ENCODE data around the gene TRIM71. TPM values are rescaled to one million over a fixed set of nuclear protein-coding genes. Genes with fewer than 3 reads are reported as not detected.
"Not testable (repeated sequence)": the region's sequence is repeated elsewhere in the genome, so short reads cannot be mapped to it uniquely, and the experiment has no call there.

TRIM71 gene
- total RNA-seq, 1 donor from 2014 or later, result 106 TPM

DNA sequence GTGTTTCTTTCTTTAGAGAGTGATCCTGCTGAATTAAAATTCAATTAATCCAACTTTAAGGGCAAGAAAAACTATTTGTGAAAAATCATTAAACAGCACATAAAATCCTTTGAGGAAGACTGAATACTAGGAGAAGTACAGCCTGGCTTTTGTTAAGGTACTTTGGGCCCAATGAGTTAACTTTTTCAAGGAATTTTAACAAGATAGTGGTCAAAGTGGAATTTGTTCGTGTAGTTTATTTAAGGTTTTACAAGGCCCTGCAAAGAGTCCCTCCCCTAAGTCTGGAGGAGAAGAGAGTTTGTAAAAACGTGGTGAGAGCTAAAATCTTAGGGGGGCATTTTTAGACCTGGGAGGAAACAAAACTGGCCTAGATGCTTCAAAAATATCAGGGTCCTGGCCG, 26.0 kb upstream of the TRIM71 start:
- H3K4me1 ChIP-seq, result peaks cover 5% of the 10 kb centered on the region
- Mint-ChIP-seq H3K27ac (peak overlapping the region; percentile 27), H3K27me3 (ENCODE audit: insufficient read depth, low read depth) (peaks cover 5% of the 10 kb centered on the region), H3K36me3 (no peaks in the 10 kb centered on the region), H3K4me3 (no peak overlapping the region), H3K9me3 (peaks cover 4% of the 10 kb centered on the region), H3K4me1 (peaks cover 17% of the 10 kb centered on the region)
- no peaks in the 10 kb centered on the region for H3K27me3 ChIP-seq
- no peaks in the 10 kb centered on the region for H3K79me2 ChIP-seq (ENCODE audit: low read depth)
- peak overlapping the region; percentile 27 for H3K27ac ChIP-seq
- no peak overlapping the region for H3K4me2 ChIP-seq
- no peak overlapping the region for H3K4me3 ChIP-seq
- H3F3A ChIP-seq (ENCODE audit: low read depth), result peaks cover 11% of the 10 kb centered on the region
- H3K36me3 ChIP-seq, result no peaks in the 10 kb centered on the region
- H3K9me3 ChIP-seq (ENCODE audit: low read depth), result no peaks in the 10 kb centered on the region
- H3K9ac ChIP-seq, result no peak overlapping the region
- peak overlapping the region; percentile 5 for H2AFZ ChIP-seq (replicated peaks)
- H4K20me1 ChIP-seq (ENCODE audit: low read depth), result no peaks in the 10 kb centered on the region
- TF ChIP-seq, protein P1, sequence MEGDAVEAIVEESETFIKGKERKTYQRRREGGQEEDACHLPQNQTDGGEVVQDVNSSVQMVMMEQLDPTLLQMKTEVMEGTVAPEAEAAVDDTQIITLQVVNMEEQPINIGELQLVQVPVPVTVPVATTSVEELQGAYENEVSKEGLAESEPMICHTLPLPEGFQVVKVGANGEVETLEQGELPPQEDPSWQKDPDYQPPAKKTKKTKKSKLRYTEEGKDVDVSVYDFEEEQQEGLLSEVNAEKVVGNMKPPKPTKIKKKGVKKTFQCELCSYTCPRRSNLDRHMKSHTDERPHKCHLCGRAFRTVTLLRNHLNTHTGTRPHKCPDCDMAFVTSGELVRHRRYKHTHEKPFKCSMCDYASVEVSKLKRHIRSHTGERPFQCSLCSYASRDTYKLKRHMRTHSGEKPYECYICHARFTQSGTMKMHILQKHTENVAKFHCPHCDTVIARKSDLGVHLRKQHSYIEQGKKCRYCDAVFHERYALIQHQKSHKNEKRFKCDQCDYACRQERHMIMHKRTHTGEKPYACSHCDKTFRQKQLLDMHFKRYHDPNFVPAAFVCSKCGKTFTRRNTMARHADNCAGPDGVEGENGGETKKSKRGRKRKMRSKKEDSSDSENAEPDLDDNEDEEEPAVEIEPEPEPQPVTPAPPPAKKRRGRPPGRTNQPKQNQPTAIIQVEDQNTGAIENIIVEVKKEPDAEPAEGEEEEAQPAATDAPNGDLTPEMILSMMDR (IDR thresholded peaks at IDR 0.05), result no peak
- TF ChIP-seq EZH2phosphoT487 (IDR thresholded peaks at IDR 0.05) (no peak), EZH2 (IDR thresholded peaks at IDR 0.05) (no peak)
- DNase-seq (ENCODE audit: low spot score), result no peak

DNA sequence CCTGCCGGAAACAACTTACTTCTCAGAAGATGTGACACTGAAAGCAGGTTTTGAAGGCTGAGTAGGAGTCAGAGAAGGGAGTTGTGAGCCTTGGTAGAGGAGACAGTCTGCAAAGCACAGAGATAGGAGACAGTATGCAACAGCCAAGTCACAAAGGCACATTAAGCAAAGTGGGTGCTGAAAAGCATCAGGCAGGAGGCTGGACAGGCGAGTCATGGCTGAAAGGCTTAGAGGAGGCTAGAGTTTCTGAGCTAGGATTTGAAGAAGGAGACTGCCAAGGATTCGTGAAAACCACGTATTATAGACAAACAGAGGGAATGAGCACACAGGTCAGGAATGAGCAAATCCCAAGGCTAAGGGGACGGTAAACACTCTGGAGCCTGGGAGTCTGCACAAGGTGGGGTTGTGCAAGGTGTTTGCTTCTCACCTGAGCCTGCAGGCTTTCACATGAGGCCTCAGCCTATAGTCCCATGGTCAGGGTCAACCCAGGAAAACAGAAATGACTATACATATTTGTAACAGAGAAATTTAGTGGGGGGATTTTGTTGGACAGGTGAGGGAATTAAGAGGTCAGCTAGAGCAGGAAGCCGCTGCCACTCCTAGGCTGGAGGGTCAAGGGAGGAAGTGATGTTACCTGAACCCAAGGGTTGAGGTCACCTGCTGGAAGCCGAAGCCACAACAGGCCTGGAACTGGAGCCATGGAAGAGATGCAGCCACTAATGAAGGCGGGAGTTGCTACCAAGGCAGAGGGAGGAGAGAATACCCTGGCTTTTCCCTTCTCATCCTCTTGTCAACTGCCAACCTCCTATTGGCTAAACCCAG, 23.1 kb upstream of the TRIM71 start:
- TF ChIP-seq EZH2phosphoT487 (IDR thresholded peaks at IDR 0.05) (no peak), EZH2 (IDR thresholded peaks at IDR 0.05) (no peak)
- TF ChIP-seq, protein P1 (IDR thresholded peaks at IDR 0.05), result no peak
- Histone ChIP-seq H3K27me3 (no peaks in the 10 kb centered on the region), H3K36me3 (no peaks in the 10 kb centered on the region), H3K4me1 (peaks cover 5% of the 10 kb centered on the region), H3K27ac (no peak overlapping the region), H3K9ac (no peak overlapping the region), H3K4me2 (no peak overlapping the region), H4K20me1 (ENCODE audit: low read depth) (no peaks in the 10 kb centered on the region), H3K4me3 (no peak overlapping the region), H3F3A (ENCODE audit: low read depth) (peaks cover 8% of the 10 kb centered on the region), H2AFZ (replicated peaks) (no peak overlapping the region), H3K79me2 (ENCODE audit: low read depth) (no peaks in the 10 kb centered on the region), H3K9me3 (ENCODE audit: low read depth) (no peaks in the 10 kb centered on the region)
- Mint-ChIP-seq H3K4me3 (no peak overlapping the region), H3K27me3 (ENCODE audit: insufficient read depth, low read depth) (peaks cover 5% of the 10 kb centered on the region), H3K27ac (no peak overlapping the region), H3K36me3 (peaks cover 2% of the 10 kb centered on the region), H3K4me1 (peaks cover 14% of the 10 kb centered on the region), H3K9me3 (peaks cover 6% of the 10 kb centered on the region)
- DNase-seq (ENCODE audit: low spot score), result no peak

DNA sequence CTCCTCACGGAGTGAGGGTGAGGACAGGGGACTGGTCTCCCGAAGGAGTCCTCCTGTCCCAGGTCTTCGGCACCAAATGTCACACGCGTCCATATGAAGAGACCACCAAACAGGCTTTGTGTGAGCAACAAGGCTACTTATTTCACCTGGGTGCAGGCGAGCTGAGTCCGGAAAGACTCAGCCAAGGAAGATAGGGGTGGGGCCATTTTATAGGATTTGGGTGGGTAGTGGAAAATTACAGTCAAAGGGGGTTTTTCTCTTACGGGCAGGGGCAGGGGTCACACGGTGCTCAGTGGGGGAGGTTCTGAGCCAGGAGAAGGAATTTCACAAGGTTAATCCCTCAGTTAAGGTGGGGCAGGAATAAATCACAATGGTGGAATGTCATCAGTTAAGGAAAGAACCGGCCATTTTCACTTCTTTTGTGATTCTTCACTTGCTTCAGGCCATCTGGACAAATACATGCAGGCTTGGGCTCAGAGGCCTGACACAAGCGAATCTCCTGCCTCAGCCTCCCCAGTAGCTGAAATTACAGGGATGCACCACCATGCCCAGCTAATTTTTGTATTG, 21.3 kb upstream of the TRIM71 start:
- not testable (repeated sequence) for H3K4me3 ChIP-seq; H3K4me1 ChIP-seq; H3K27me3 Mint-ChIP-seq (ENCODE audit: insufficient read depth, low read depth); H3K4me3 Mint-ChIP-seq; H2AFZ ChIP-seq (replicated peaks); H3K4me2 ChIP-seq; H3K36me3 Mint-ChIP-seq; H3K36me3 ChIP-seq; H3K9ac ChIP-seq; H3K9me3 ChIP-seq (ENCODE audit: low read depth); DNase-seq (ENCODE audit: low spot score); H4K20me1 ChIP-seq (ENCODE audit: low read depth); H3K79me2 ChIP-seq (ENCODE audit: low read depth); H3K27ac ChIP-seq; H3K27me3 ChIP-seq; H3K9me3 Mint-ChIP-seq
- H3K4me1 Mint-ChIP-seq, result peaks cover 19% of the 10 kb centered on the region
- peaks cover 10% of the 10 kb centered on the region for H3F3A ChIP-seq (ENCODE audit: low read depth)
- peak overlapping the region; percentile 46 for H3K27ac Mint-ChIP-seq

DNA sequence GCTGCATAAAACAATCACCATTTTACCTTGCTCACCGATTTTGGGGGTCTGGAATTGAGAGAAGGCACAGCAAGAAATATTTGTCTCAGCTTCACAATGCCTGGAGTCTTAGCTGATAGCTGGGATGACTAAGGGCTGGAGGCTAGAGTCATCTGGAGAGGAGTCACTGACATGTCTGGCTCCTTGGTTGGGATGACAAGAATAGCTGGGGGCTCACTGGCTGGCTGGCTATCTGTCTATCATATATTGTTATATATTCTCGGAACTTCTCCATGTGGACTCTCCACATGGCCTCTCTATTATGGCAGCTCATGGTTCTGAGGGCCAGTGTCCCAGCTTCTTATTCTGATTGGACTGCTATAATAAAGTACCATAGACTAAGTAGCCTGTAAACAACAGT, 20.0 kb upstream of the TRIM71 start:
- no peak overlapping the region for H3K9ac ChIP-seq
- H3K4me1 Mint-ChIP-seq, result peaks cover 15% of the 10 kb centered on the region
- H3K36me3 ChIP-seq, result no peaks in the 10 kb centered on the region
- no peak overlapping the region for H3K4me2 ChIP-seq
- no peaks in the 10 kb centered on the region for H3K9me3 ChIP-seq (ENCODE audit: low read depth)
- H3K4me1 ChIP-seq, result no peaks in the 10 kb centered on the region
- no peaks in the 10 kb centered on the region for H4K20me1 ChIP-seq (ENCODE audit: low read depth)
- no peak overlapping the region for H3K4me3 Mint-ChIP-seq
- peaks cover 6% of the 10 kb centered on the region for H3F3A ChIP-seq (ENCODE audit: low read depth)
- peaks cover 2% of the 10 kb centered on the region for H3K36me3 Mint-ChIP-seq
- no peak overlapping the region for H3K27ac ChIP-seq
- H2AFZ ChIP-seq (replicated peaks), result no peak overlapping the region
- peaks cover 5% of the 10 kb centered on the region for H3K27me3 Mint-ChIP-seq (ENCODE audit: insufficient read depth, low read depth)
- H3K79me2 ChIP-seq (ENCODE audit: low read depth), result no peaks in the 10 kb centered on the region
- H3K9me3 Mint-ChIP-seq, result peaks cover 13% of the 10 kb centered on the region
- TF ChIP-seq, protein P1 (IDR thresholded peaks at IDR 0.05), result no peak
- no peak for TF ChIP-seq EZH2 (IDR thresholded peaks at IDR 0.05)
- TF ChIP-seq EZH2phosphoT487 (IDR thresholded peaks at IDR 0.05), result no peak
- no peak for DNase-seq (ENCODE audit: low spot score)
- no peaks in the 10 kb centered on the region for H3K27me3 ChIP-seq
- no peak overlapping the region for H3K4me3 ChIP-seq
- H3K27ac Mint-ChIP-seq, result peak overlapping the region; percentile 81

DNA sequence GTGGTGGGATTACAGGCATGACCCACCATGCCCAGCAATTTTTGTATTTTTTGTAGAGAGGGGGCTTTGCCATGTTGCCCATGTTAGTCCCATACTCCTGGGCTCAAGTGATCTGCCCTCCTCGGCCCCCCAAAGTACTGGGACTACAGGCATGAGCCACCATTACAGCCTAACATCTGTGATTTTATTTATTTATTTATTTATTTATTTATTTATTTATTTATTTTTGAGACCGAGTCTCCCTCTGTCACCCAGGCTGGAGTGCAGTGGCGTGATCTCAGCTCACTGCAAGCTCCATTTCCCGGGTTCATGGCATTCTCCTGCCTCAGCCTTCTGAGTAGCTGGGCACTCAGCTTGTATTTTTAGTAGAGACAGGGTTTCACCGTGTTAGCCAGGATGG, 16.4 kb upstream of the TRIM71 start:
- Mint-ChIP-seq H3K4me1 (peaks cover 10% of the 10 kb centered on the region), H3K9me3 (peaks cover 18% of the 10 kb centered on the region)
- H3K27me3 Mint-ChIP-seq (ENCODE audit: insufficient read depth, low read depth); H2AFZ ChIP-seq (replicated peaks); H4K20me1 ChIP-seq (ENCODE audit: low read depth); H3K79me2 ChIP-seq (ENCODE audit: low read depth); H3K4me1 ChIP-seq; DNase-seq (ENCODE audit: low spot score); H3K9ac ChIP-seq; H3K27ac Mint-ChIP-seq; H3K27me3 ChIP-seq; H3K4me2 ChIP-seq; H3K4me3 Mint-ChIP-seq; H3F3A ChIP-seq (ENCODE audit: low read depth); H3K36me3 Mint-ChIP-seq; H3K27ac ChIP-seq; H3K9me3 ChIP-seq (ENCODE audit: low read depth); H3K36me3 ChIP-seq; H3K4me3 ChIP-seq: not testable (repeated sequence)
